HG02943 (cell line): ENCODE measurements around the gene NOP14.
"Not testable (repeated sequence)": the region's sequence is repeated elsewhere in the genome, so short reads cannot be mapped to it uniquely, and the experiment has no call there.

Experiments
- ATAC-seq: cut with Tn5 transposase; IDR thresholded peaks from one replicate; pipeline ENCODE4 v1.9.1; 2021; ENCODE audit warnings: mild to moderate bottlenecking, low read depth, moderate library complexity; ENCODE audit not compliant: unreplicated experiment

NOP14 gene

DNA sequence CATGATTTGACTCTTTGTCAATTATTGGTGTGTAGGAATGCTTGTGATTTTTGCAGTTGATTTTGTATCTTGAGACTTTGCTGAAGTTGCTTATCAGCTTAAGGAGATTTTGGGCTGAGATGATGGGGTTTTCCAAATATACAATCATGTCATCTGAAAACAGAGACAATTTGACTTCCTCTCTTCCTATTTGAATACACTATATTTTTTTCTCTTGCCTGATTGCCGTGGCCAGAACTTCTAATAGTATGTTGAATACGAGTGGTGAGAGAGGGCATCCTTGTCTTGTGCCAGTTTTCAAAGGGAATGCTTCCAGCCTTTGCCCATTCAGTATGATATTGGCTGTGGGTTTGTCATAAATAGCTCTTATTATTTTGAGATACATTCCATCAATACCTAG is 44.9 kb downstream of the NOP14 start:
- not testable (repeated sequence) for ATAC-seq

GRCh38 chr4:2916696-2917095 is 46.5 kb downstream of the NOP14 start:
- ATAC-seq: not testable (repeated sequence)

- no peak for ATAC-seq
Measured at GRCh38 chr4:2915789-2916188, 47.4 kb downstream of the NOP14 start.

DNA sequence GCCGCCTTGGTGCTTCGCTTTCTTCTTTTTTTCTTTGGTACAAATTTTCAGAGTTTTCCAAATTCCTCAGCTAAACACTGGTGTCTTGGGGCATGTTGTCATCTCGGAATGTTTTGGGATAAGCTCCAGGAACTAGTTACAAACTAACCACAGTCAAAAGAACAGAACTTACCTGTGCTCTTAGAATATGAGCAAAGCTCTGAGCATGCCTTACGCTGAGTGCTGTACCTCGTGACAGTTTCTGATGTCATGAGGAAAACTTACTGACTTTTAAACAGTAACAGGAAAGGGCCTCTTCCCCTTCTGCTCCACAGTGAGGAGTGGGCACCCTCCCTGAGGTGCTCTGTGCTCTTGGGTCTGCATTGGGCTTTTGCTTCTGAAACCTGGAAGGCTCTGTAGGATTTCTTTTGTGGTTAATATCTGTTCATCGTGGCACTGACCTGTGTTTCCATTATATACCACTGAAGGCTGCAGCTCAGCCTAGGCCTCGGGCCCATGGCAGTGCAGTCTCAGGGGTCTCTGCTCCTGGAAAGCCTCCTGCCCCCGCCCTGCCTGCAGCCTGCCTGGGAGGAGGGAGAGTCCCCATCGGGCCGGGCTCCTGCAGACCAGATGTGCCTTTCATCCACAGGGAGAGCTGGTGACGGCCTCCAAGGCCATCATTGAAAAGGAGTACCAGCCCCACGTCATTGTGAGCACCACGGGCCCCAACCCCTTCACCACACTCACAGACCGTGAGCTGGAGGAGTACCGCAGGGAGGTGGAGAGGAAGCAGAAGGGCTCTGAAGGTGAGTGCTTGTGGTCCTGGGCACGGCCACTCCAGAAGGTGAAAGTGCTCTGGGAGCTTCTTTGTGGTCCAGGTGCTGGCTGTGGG is 48.7 kb downstream of the NOP14 start:
- no peak for ATAC-seq

GRCh38 chr4:2913168-2913567 is 50.0 kb downstream of the NOP14 start:
- ATAC-seq: no peak

DNA sequence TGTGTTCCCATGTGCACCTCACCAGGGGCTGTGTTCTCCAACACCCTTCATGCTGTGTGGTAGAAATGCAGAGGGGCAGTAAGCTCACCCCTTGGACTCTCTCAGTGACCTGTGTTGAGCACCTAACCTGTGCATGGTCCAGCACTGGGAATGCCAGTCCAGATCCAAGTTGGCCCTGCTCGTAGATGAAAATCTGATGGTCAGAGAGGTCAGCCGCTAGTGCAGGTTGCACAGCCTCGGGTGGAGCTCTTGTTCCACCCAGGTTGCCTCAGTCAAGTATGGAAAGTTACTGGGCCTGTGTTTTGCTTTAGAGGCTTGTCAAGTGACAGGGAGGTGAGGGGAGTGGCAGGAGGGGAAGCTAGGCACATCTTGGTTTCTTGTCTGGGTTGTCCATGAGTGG is 51.3 kb downstream of the NOP14 start:
- ATAC-seq: no peak

DNA sequence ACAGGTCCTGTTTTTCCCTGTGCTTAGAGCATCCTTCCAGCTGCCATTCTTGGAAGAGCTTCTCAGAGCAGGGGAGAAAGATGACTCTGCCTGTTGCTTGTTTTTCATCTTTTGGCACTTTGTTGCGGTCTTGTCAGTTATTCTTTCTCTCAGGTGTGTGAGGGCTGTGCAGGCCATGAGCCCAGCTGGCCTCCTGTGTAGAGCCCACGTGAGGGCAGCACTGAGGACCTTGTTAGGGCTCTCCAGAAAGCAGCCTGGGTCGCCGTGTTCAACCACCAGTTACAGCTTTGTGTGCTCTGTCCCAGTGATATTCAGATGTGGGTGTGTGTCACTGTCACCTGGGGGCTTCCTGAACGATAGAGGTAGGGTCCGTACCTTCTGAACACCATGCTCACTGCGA is 52.8 kb downstream of the NOP14 start:
- ATAC-seq: no peak

DNA sequence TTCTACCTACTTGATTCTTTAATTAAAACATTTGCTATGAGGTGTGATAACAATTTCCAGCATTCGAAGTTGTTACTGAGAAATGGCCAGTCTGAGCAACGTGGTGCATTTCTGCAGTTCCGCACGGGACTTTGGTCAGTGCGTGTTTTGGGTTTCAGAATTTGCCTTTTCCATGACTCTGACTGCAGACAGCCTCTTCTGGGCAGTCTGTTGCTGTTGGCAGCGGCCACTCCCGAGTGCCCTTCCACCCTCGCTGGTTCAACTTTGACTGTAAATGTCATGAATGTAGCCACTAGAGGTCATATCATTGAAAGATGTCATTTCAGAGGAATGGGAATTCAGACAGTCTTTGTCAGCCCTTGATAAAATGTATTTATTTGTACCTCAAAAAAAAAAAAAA is 53.6 kb downstream of the NOP14 start:
- ATAC-seq: no peak

- no peak for ATAC-seq
Measured at GRCh38 chr4:2908686-2909085, 54.5 kb downstream of the NOP14 start.

DNA sequence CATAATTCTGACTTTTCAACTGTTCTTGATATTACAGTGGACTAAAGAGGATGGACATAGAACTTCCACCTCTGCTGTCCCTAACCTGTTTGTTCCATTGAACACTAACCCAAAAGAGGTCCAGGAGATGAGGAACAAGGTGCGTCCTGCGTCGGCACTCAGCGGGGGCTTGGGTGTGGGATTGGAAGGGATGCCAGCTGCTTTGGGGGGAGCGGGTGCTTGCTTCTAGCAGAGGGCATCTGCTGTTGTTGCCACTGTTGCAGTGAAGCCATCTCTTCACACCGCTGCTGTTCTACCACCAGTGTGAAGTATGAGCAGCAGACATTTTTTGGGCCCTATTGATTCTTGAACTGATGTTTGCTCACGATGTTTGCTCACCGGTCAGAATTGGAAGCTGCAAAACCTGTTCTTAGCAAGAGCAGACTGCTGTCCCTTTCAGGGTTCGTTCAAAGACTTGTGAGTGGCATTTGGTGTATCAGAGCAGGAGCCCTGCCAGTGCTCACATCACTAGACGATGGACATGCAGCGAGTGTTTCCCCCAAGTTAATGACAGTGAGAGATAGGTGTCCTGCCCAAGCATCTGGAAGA is 55.4 kb downstream of the NOP14 start:
- no peak for ATAC-seq

DNA sequence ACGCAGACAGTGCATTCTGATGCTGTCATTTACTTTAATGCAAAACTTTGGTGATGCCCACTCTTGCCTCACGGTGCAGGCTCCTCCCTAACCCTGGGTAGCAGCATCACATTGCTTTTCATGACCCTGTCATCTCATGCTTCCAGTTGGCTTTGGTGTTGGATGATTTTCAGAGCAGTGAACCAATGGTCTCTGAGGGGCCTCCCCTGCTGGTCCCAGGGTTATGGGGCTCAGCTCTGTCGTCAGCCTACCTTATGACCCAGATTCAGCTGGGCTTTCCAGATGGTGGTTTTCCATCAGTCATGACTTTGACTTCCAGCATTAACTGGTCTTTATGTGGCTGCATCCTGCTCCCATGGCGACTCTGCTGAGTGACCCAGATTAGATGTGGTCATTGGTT is 56.0 kb downstream of the NOP14 start:
- ATAC-seq: no peak

DNA sequence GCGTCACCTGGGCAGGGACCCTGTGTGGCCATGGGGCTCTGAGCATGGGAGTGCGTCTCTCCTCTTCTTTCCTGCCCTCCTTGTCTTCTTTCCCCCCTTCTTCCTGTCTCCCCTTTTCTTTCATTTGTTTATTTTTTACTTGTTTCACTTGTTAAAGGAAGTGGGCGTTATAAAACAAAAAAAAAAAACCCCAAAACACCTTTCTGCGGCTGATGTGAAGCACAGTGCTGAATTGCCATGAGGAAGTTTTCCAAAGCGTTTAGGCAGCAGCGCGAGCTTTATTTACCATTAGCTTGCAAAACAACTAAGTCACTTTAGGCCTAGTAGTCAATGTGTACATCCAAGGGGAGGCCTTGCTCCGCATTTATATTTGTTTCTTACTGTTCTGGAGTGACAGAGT is 57.0 kb downstream of the NOP14 start:
- no peak for ATAC-seq

DNA sequence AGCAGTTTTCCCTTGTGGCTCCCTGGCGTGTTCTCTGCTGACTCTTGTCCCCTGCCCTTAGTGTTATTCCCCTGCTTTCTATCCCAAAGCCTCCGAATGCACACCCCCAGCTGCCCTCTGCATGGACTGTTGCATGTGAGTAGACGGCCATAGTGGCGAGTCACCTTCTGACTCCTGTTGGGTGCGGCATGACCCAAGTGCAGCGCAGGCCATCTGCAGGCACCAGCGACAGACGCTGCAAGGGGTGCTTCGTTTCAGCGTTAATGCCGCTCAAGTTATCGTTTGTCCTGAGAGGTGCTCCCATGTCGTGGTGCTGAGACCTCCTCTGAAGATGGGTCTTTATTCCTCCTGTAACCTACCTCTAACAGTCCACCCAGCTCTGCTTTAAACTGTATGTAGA is 57.7 kb downstream of the NOP14 start:
- no peak for ATAC-seq

GRCh38 chr4:2902126-2902525 is 61.1 kb downstream of the NOP14 start:
- ATAC-seq: no peak

- ATAC-seq: no peak
Measured at GRCh38 chr4:2901186-2901585, 62.0 kb downstream of the NOP14 start.

DNA sequence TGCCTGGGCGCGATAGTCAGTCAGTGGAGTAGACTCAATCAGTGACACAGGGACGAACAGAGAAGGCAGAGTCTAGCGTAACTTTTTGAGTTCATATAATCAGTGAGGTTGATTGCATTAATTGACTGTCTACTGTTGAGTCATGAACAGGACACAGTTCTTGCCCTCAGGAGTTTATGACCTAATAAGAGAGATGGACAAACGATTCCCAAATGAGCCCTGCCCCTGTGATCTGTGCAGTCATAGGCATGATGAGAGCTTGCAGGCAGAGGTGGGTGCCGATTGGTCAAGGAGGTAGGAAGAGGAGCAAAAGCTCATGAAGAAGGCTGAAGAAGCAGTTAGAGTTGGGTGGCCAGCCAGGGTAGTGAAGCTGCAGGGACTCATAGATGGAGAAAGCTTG is 62.5 kb downstream of the NOP14 start:
- no peak for ATAC-seq

DNA sequence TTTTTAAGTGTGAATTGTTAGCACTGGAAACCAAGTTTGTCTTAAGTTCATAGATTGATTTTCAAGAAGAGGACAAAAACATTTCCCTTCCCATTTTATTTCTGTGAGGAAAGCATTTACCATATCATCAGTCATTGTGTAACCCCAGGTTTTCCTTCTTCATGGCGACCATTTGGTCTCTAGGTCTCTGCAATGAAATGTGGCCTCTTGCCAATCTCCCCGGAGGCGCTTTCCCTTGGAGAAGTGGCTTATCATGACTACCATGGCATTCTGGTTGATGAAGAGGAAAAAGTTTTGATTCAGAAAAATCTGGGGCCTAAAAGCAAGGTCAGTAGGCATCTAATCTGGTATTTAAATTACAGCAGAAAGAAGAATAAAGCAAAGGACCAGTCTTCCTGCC is 65.2 kb downstream of the NOP14 start:
- ATAC-seq: no peak

GRCh38 chr4:2893772-2894171 is 69.4 kb downstream of the NOP14 start:
- no peak for ATAC-seq

GRCh38 chr4:2891294-2891693 is 71.9 kb downstream of the NOP14 start:
- ATAC-seq: no peak

DNA sequence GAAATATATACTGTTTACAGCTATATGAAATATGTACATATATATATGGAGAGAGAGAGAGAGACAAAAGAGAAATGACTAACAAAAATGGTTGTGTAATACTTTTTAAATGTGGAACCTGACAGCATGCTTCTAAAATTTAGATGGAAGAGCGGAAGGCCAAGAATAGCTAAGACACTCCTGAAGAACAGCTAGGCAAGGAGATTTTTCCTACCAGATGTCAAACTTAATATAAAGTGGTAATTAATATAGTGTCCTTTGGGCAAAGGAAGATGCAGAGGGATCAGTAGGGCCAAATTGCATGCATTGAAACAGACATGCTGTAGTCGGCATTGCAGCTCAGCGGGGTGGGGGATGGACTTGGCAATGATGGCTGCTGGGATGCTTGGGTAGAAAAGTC is 74.3 kb downstream of the NOP14 start:
- ATAC-seq: no peak
